Calu3 (cell line): ENCODE results near the gene RNF168. TPM values are rescaled to one million over a fixed set of nuclear protein-coding genes. Genes with fewer than 3 reads are reported as not detected.

ENCODE experiments used
- BruUV-seq: library from RNA; stranded (reverse); fragments of 400-500 nt; replicated peaks from 2 replicates; lab custom pipeline; 2021; lab: Mats Ljungman, UMichigan
- CTCF ChIA-PET: fragments of 300-600 bp; sonication (Branson Sonifier 250); formaldehyde crosslinking; loops from one replicate; lab custom pipeline; 2022; ENCODE audit warnings: antibody characterized with exemption; lab: Charles Lee
- DNase-seq: peaks from one replicate; pipeline ENCODE4 v3.0.0; 2022
- H3K27ac Mint-ChIP-seq: one replicate; pipeline ENCODE4 v1.8.0; 2022; ENCODE audit warnings: mixed read lengths; ENCODE audit not compliant: unreplicated experiment
- H3K27me3 Mint-ChIP-seq: one replicate; pipeline ENCODE4 v1.8.0; 2022; ENCODE audit warnings: mixed read lengths; ENCODE audit not compliant: unreplicated experiment
- H3K36me3 Mint-ChIP-seq: one replicate; pipeline ENCODE4 v1.8.0; 2022; ENCODE audit warnings: mild to moderate bottlenecking, moderate library complexity, mixed read lengths; ENCODE audit not compliant: insufficient read depth, unreplicated experiment
- H3K4me1 Mint-ChIP-seq: one replicate; pipeline ENCODE4 v1.8.0; 2022; ENCODE audit warnings: mild to moderate bottlenecking, low read depth, mixed read lengths; ENCODE audit not compliant: unreplicated experiment
- H3K4me3 Mint-ChIP-seq: one replicate; pipeline ENCODE4 v1.8.0; 2022; ENCODE audit warnings: mild to moderate bottlenecking, low read depth, moderate library complexity, mixed read lengths; ENCODE audit not compliant: unreplicated experiment
- H3K9me3 Mint-ChIP-seq: one replicate; pipeline ENCODE4 v1.8.0; 2022; ENCODE audit warnings: low read depth, mixed read lengths; ENCODE audit not compliant: unreplicated experiment
- CTCF ChIP-seq: fragments of 200-600 bp; IDR thresholded peaks from one replicate; pipeline ENCODE4 v1.8.0; 2022; ENCODE audit warnings: antibody characterized with exemption; ENCODE audit not compliant: unreplicated experiment
- intact Hi-C: fragments of 100-400 bp; cut with micrococcal nuclease; formaldehyde crosslinking; loops from one replicate; pipeline ENCODE4 v1.10.0; 2022; ENCODE audit not compliant: unreplicated experiment
- total RNA-seq: library from RNA; stranded (reverse); gene quantifications from 2 replicates; pipeline ENCODE4 v1.2.3, GENCODE V29; 2022

The RNF168 gene
- total RNA-seq, 1 experiment from 2014 or later: 29.2 TPM

GRCh38 chr3:196546537-196546936 is 43.0 kb upstream of the RNF168 start:
- no peak overlapping the region for H3K4me3 Mint-ChIP-seq
- H3K27me3 Mint-ChIP-seq: peaks cover 13% of the 10 kb centered on the region
- no peaks in the 10 kb centered on the region for H3K36me3 Mint-ChIP-seq
- intact Hi-C loops: no loop called here
- TF ChIP-seq CTCF: no peak
- DNase-seq: no peak
- no TSS peak for BruUV-seq
- H3K27ac Mint-ChIP-seq: no peak overlapping the region
- H3K9me3 Mint-ChIP-seq: no peaks in the 10 kb centered on the region
- H3K4me1 Mint-ChIP-seq: no peaks in the 10 kb centered on the region
- CTCF ChIA-PET: interaction anchor here (0.6 kb wide), 1 partner anchor 38 kb away, joined by 4 read pairs; no protein-coding TSS in a partner anchor

- TF ChIP-seq CTCF: no peak
- H3K4me3 Mint-ChIP-seq: no peak overlapping the region
- CTCF ChIA-PET: no interaction called here
- no peaks in the 10 kb centered on the region for H3K36me3 Mint-ChIP-seq
- no peak for DNase-seq
- H3K27me3 Mint-ChIP-seq: peaks cover 13% of the 10 kb centered on the region
- no peak overlapping the region for H3K27ac Mint-ChIP-seq
- H3K4me1 Mint-ChIP-seq: no peaks in the 10 kb centered on the region
- intact Hi-C loops: no loop called here
- no peaks in the 10 kb centered on the region for H3K9me3 Mint-ChIP-seq
- no TSS peak for BruUV-seq
Measured at GRCh38 chr3:196544491-196544992, 41.0 kb upstream of the RNF168 start.

DNA sequence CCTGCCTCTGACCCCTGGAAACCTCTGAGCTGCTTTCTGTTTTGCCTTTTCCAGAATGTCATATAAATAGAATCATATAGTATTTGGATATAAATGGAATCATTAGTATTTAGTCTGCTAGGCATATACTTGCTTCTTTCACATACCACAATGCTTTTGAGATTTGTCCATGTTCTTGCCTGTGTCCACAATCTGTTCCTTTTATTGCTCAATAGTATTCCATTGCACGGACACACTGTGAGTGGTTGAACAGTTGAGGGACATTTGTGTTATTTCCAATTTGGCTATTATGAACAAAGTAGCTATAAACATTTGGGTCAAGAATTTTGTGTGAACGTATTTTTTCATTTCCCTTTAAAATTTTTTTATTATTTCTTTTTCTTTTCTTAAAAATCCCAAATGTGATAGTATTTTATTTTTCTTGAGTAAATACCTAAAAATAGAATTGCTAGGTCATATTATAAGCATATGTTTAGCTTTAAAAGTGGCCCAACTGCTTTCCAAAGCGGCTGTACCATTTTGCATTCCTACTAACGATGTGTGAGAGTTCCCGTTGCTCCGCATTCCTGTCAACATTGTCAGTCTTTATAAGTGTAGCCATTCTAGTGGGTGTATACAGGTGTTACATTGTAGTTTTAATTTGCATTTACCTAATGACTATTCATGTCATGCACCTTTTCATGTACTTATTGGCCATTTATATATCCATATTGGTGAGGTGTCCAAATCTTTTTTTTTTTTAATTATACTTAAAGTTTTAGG is 38.3 kb upstream of the RNF168 start:
- H3K36me3 Mint-ChIP-seq: no peaks in the 10 kb centered on the region
- H3K27me3 Mint-ChIP-seq: peaks cover 13% of the 10 kb centered on the region
- no peak overlapping the region for H3K27ac Mint-ChIP-seq
- no TSS peak for BruUV-seq
- H3K9me3 Mint-ChIP-seq: no peaks in the 10 kb centered on the region
- no peak for TF ChIP-seq CTCF
- CTCF ChIA-PET: interaction anchor here (0.5 kb wide), 1 partner anchor 573 kb away, joined by 4 read pairs; no protein-coding TSS in a partner anchor
- DNase-seq: no peak
- intact Hi-C loops: no loop called here
- H3K4me1 Mint-ChIP-seq: no peaks in the 10 kb centered on the region
- no peak overlapping the region for H3K4me3 Mint-ChIP-seq

GRCh38 chr3:196537319-196537984 is 33.9 kb upstream of the RNF168 start:
- no TSS peak for BruUV-seq
- CTCF ChIA-PET: no interaction called here
- intact Hi-C loops: no loop called here
- Mint-ChIP-seq H3K4me1 (no peaks in the 10 kb centered on the region), H3K36me3 (no peaks in the 10 kb centered on the region), H3K27ac (no peak overlapping the region), H3K27me3 (no peaks in the 10 kb centered on the region), H3K9me3 (no peaks in the 10 kb centered on the region), H3K4me3 (no peak overlapping the region)
- DNase-seq: peak; percentile 53
- TF ChIP-seq CTCF: peak; percentile 76
